ENCODE measurements around the gene TMEM191C.
A peak's percentile ranks its signal among the peaks of the same experiment; 100 is the strongest.
"Not testable (repeated sequence)": the region's sequence is repeated elsewhere in the genome, so short reads cannot be mapped to it uniquely, and the experiment has no call there.

TMEM191C gene

GRCh38 chr22:21467337-21468193, at the start of gene TMEM191C:
Gene TMEM191C (plus strand): TSS chr22:21467387. CDS start chr22:21467460, 73 bp downstream.
- DNase-seq (ENCODE audit: low spot score): not testable (repeated sequence)

GRCh38 chr22:21417853-21418252, 49.3 kb upstream of the TMEM191C start:
- peak; percentile 10 for DNase-seq (ENCODE audit: low spot score)

GRCh38 chr22:21418974-21419638, 48.1 kb upstream of the TMEM191C start:
- DNase-seq (ENCODE audit: low spot score): not testable (repeated sequence)

DNA sequence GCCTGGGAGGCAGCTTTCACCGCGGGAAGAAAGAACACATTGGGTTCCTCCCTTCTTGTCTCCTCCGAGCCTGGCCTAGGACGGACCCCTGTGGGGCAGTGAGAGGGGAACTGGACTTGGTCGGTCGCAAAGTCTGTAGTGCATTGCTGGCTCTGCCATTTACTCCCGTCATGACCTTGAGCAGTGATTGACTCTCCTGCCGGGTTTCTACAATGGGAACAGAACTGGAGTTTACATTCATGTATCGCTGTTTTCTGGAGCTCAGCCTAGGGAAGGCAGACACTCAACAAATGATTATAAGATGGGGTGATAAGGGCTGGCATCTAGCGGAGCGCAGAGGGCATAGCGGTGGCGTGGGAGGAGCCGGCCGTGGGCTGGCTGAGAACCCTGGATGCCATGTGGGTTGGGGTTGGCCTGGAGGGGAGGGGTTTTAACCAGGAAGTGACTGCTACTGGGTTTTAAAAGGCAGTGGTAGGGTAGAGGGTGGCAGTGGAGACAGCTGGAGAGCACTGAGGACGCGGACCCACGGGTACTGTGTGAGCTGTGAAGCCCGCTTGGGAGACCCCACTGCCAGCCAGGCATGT, 46.9 kb upstream of the TMEM191C start:
- DNase-seq (ENCODE audit: low spot score): not testable (repeated sequence)

GRCh38 chr22:21424084-21424709, 43.0 kb upstream of the TMEM191C start:
- not testable (repeated sequence) for DNase-seq (ENCODE audit: low spot score)

- DNase-seq (ENCODE audit: low spot score): not testable (repeated sequence)
Measured at GRCh38 chr22:21434378-21435233, 32.6 kb upstream of the TMEM191C start.

- not testable (repeated sequence) for DNase-seq (ENCODE audit: low spot score)
Measured at GRCh38 chr22:21435998-21436810, 31.0 kb upstream of the TMEM191C start.

- not testable (repeated sequence) for DNase-seq (ENCODE audit: low spot score)
Measured at GRCh38 chr22:21438013-21438412, 29.2 kb upstream of the TMEM191C start.

GRCh38 chr22:21440018-21440636, 27.1 kb upstream of the TMEM191C start:
- DNase-seq (ENCODE audit: low spot score): not testable (repeated sequence)

- not testable (repeated sequence) for DNase-seq (ENCODE audit: low spot score)
Measured at GRCh38 chr22:21440676-21441075, 26.5 kb upstream of the TMEM191C start.

DNA sequence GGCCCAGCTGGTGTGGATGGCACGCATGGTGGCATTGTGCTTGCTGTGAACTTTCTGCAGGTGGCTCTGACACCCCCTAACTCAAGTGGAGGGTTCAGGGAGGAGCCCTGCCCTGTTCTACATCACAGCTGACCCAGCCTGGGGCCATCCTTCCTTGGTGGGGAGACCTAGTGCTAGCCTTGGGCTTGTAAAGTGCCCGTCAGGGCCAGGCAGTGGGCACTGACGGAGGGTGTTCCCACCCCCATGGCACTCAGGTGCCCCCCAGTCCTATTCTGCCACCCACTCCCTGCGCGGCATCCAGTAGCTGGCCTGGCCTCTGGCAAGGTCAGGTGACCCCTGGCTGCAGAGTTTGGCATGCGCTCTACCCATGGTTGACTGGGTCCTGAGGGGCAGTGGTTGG, 26.0 kb upstream of the TMEM191C start:
- not testable (repeated sequence) for DNase-seq (ENCODE audit: low spot score)

GRCh38 chr22:21442123-21442522, 25.1 kb upstream of the TMEM191C start:
- DNase-seq (ENCODE audit: low spot score): not testable (repeated sequence)

DNA sequence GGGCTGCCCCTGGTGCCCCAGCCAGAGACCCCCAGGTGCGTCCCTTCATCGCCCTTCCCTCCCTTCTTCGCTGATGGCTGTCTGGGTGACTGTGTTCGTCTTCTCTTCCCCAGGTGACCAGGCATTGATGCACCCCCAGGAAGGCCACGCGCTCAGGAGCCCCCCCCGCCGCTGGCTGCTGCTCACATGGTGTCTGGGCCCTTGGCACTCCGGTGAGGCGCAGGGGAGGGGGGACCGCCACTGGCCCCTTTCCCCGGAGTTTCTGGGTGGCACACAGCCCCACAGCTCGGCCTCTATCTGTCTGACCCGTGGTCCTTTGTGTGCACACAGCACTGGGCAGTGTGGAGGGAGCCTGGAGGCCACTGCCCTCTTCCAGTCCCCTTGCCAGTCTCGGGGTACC, 24.5 kb upstream of the TMEM191C start:
- DNase-seq (ENCODE audit: low spot score): not testable (repeated sequence)

GRCh38 chr22:21443057-21443734, 24.0 kb upstream of the TMEM191C start:
- no peak for DNase-seq (ENCODE audit: low spot score)

GRCh38 chr22:21443735-21444421, 23.3 kb upstream of the TMEM191C start:
- DNase-seq (ENCODE audit: low spot score): no peak

DNA sequence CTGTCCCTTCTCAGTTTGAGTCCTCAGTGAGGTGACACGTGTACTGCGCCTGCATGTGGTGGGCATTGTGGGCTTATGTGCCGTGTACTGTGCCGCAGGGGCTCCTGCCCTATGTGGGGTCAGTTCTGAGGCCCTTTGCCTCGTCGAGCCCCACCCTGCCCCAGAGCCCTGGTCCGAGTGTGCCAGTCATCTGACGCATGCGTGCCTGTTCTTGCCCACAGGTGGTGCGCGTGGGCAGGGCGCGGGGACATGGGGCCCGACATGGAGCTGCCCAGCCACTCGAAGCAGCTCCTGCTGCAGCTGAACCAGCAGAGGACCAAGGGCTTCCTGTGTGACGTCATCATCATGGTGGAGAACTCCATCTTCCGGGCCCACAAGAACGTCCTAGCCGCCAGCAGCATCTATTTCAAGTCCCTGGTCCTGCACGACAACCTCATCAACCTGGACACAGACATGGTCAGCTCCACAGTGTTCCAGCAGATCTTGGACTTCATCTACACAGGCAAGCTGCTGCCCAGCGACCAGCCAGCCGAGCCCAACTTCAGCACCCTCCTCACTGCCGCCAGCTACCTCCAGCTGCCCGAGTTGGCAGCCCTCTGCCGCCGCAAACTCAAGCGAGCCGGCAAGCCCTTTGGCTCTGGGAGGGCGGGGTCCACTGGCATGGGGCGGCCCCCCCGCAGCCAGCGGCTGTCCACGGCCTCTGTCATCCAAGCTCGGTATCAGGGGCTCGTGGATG, 22.3 kb upstream of the TMEM191C start:
- DNase-seq (ENCODE audit: low spot score): no peak

- DNase-seq (ENCODE audit: low spot score): no peak
Measured at GRCh38 chr22:21445437-21446127, 21.6 kb upstream of the TMEM191C start.

Data from CD4-positive, alpha-beta T cell treated with Interleukin-2 at 100 ng/mL for 4 hours (primary cell).